ENCODE data around the gene COMT.

The COMT gene

GRCh38 chr22:19997561-19998231, 56.1 kb downstream of the COMT start:
- DNase-seq, result no peak

GRCh38 chr22:19998232-19998951, 56.8 kb downstream of the COMT start:
- DNase-seq, result no peak

- DNase-seq, result no peak
Observed at GRCh38 chr22:19998991-19999820, 57.6 kb downstream of the COMT start.

GRCh38 chr22:20000246-20001081, 58.9 kb downstream of the COMT start:
- DNase-seq, result no peak

- no peak for DNase-seq
Observed at GRCh38 chr22:20001082-20001638, 59.6 kb downstream of the COMT start.

- no peak for DNase-seq
Observed at GRCh38 chr22:20002128-20002527, 60.6 kb downstream of the COMT start.

GRCh38 chr22:20002636-20003035, 61.1 kb downstream of the COMT start:
- no peak for DNase-seq

GRCh38 chr22:20003304-20003703, 61.7 kb downstream of the COMT start:
- no peak for DNase-seq

GRCh38 chr22:20004464-20004863, 62.9 kb downstream of the COMT start:
- no peak for DNase-seq

- no peak for DNase-seq
Observed at GRCh38 chr22:20008221-20008995, 66.8 kb downstream of the COMT start.

- no peak for DNase-seq
Observed at GRCh38 chr22:20009018-20009491, 67.5 kb downstream of the COMT start.

- no peak for DNase-seq
Observed at GRCh38 chr22:20009582-20010306, 68.2 kb downstream of the COMT start.

- no peak for DNase-seq
Observed at GRCh38 chr22:20010307-20011122, 68.9 kb downstream of the COMT start.

- DNase-seq, result no peak
Observed at GRCh38 chr22:20011123-20011992, 69.8 kb downstream of the COMT start.

- DNase-seq, result no peak
Observed at GRCh38 chr22:20011993-20012740, 70.6 kb downstream of the COMT start.

GRCh38 chr22:20012741-20013331, 71.3 kb downstream of the COMT start:
- no peak for DNase-seq

GRCh38 chr22:20013382-20013871, 71.9 kb downstream of the COMT start:
- DNase-seq, result peak; percentile 61 to 82 (median 69)
